Tibial nerve (tissue), 4 donors: Measurements from ENCODE around the gene CDH12.

ENCODE experiments used
- CTCF ChIP-seq, 5 experiments: fragments of 200-600 bp in 3 of 5; fragments of 450-650 bp in 2 of 5; sonication (generic) in 3 of 5; IDR thresholded peaks; one replicate each; pipeline ENCODE4 v1.5.1; 2016 to 2019; ENCODE audit warnings: antibody characterized with exemption in 5 of 5, mild to moderate bottlenecking in 3 of 5, moderate library complexity in 2 of 5
- EP300 ChIP-seq, 2 donors: sonication (generic); formaldehyde crosslinking; IDR thresholded peaks; one replicate each; pipeline ENCODE4 v1.6.1; 2017; ENCODE audit warnings: antibody characterized with exemption in 2 of 2, mild to moderate bottlenecking in 1 of 2
- POLR2A ChIP-seq, 2 donors: fragments of 450-650 bp; IDR thresholded peaks; one replicate each; pipeline ENCODE4 v1.6.1; 2017; ENCODE audit warnings: antibody characterized with exemption in 2 of 2, mild to moderate bottlenecking in 2 of 2, moderate library complexity in 2 of 2

GRCh38 chr5:21826884-21827283 is 1026.3 kb downstream of the CDH12 start:
- TF ChIP-seq CTCF (IDR thresholded peaks at IDR 0.05): no peak
- no peak for TF ChIP-seq EP300 (IDR thresholded peaks at IDR 0.05)
- no peak for TF ChIP-seq POLR2A (IDR thresholded peaks at IDR 0.05)
